ENCODE measurements around the gene NUCKS1. TPM values are rescaled to one million over a fixed set of nuclear protein-coding genes. Genes with fewer than 3 reads are reported as not detected.

Gene NUCKS1
- total RNA-seq, 1 experiment from 2014 or later: 319 TPM

- no TSS peak for BruUV-seq (replicated peaks)
- Histone ChIP-seq H3K4me1 (replicated peaks; ENCODE audit: insufficient read depth) (peaks cover 23% of the 10 kb centered on the region), H3K4me2 (no peak overlapping the region), H2AFZ (no peak overlapping the region), H3K9me3 (ENCODE audit: insufficient read depth, low read depth) (no peaks in the 10 kb centered on the region), H3K27me3 (ENCODE audit: insufficient read depth, low read depth) (no peaks in the 10 kb centered on the region), H3K27ac (no peak overlapping the region), H3K9me2 (ENCODE audit: insufficient read depth) (no peaks in the 10 kb centered on the region), H3K4me3 (no peak overlapping the region), H4K20me1 (ENCODE audit: insufficient read depth) (no peaks in the 10 kb centered on the region), H3K36me3 (ENCODE audit: low read depth) (no peaks in the 10 kb centered on the region), H3F3A (ENCODE audit: insufficient read depth, low read depth) (peaks cover 23% of the 10 kb centered on the region; the same call in 1 of the 2 replicates), H3K79me2 (ENCODE audit: low read depth) (no peaks in the 10 kb centered on the region)
- TF ChIP-seq CTCF (conservative IDR thresholded peaks at IDR 0.05) (no peak), EZH2 (IDR thresholded peaks at IDR 0.05; ENCODE audit: low read depth) (no peak)
- ChIA-PET POLR2A (ENCODE audit: unreplicated experiment) (no interaction called here), CTCF (interaction anchor here (0.6 kb wide), 2 partner anchors 21 to 99 kb away, joined by 4 to 7 read pairs; no protein-coding TSS in a partner anchor)
- DNase-seq: peak in 1 of 2 experiments; percentile 53
- intact Hi-C loops (cut with micrococcal nuclease; ENCODE audit: unreplicated experiment): no loop called here
These were observed 61.6 kb downstream of the NUCKS1 start for GRCh38 chr1:205688171-205689080.

- no peak for TF ChIP-seq EZH2 (IDR thresholded peaks at IDR 0.05; ENCODE audit: low read depth)
- no peak for TF ChIP-seq CTCF (conservative IDR thresholded peaks at IDR 0.05)
- Histone ChIP-seq H3K9me2 (ENCODE audit: insufficient read depth) (no peaks in the 10 kb centered on the region), H3K4me2 (no peak overlapping the region), H3K9me3 (ENCODE audit: insufficient read depth, low read depth) (no peaks in the 10 kb centered on the region), H3K79me2 (ENCODE audit: low read depth) (no peaks in the 10 kb centered on the region), H3K36me3 (ENCODE audit: low read depth) (no peaks in the 10 kb centered on the region), H3K27me3 (ENCODE audit: insufficient read depth, low read depth) (no peaks in the 10 kb centered on the region), H4K20me1 (ENCODE audit: insufficient read depth) (no peaks in the 10 kb centered on the region), H2AFZ (no peak overlapping the region), H3K4me1 (replicated peaks; ENCODE audit: insufficient read depth) (peaks cover 23% of the 10 kb centered on the region), H3K27ac (no peak overlapping the region), H3K4me3 (no peak overlapping the region), H3F3A (ENCODE audit: insufficient read depth, low read depth) (peaks cover 23% of the 10 kb centered on the region; the same call in 1 of the 2 replicates)
- intact Hi-C loops (cut with micrococcal nuclease; ENCODE audit: unreplicated experiment): no loop called here
- POLR2A ChIA-PET (ENCODE audit: unreplicated experiment): no interaction called here
- BruUV-seq (replicated peaks): no TSS peak
- DNase-seq: no peak
- CTCF ChIA-PET: interaction anchor here (0.6 kb wide), 1 partner anchor 27 kb away, joined by 4 read pairs; no protein-coding TSS in a partner anchor
These were observed 62.7 kb downstream of the NUCKS1 start for GRCh38 chr1:205687242-205687641.

- ChIA-PET POLR2A (ENCODE audit: unreplicated experiment) (no interaction called here), CTCF (no interaction called here)
- H3K4me1 ChIP-seq (replicated peaks; ENCODE audit: insufficient read depth): peaks cover 37% of the 10 kb centered on the region
- peaks cover 12% of the 10 kb centered on the region for H3F3A ChIP-seq (ENCODE audit: insufficient read depth, low read depth)
- H3K79me2 ChIP-seq (ENCODE audit: low read depth): peaks cover 36% of the 10 kb centered on the region
- no peaks in the 10 kb centered on the region for H3K27me3 ChIP-seq (ENCODE audit: insufficient read depth, low read depth)
- H3K4me2 ChIP-seq: peak overlapping the region; percentile 79
- intact Hi-C loops (cut with micrococcal nuclease; ENCODE audit: unreplicated experiment): no loop called here
- H3K27ac ChIP-seq: peak overlapping the region; percentile 45
- H3K9me3 ChIP-seq (ENCODE audit: insufficient read depth, low read depth): no peaks in the 10 kb centered on the region
- no peaks in the 10 kb centered on the region; the same call in 1 of the 2 replicates for H4K20me1 ChIP-seq (ENCODE audit: insufficient read depth)
- peak overlapping the region; percentile 63 for H3K4me3 ChIP-seq
- peak in 1 of 2 experiments; percentile 82 for DNase-seq
- no peak overlapping the region for H2AFZ ChIP-seq
- TF ChIP-seq EZH2 (IDR thresholded peaks at IDR 0.05; ENCODE audit: low read depth) (no peak), CTCF (conservative IDR thresholded peaks at IDR 0.05) (no peak)
- H3K9me2 ChIP-seq (ENCODE audit: insufficient read depth): no peaks in the 10 kb centered on the region
- no peaks in the 10 kb centered on the region for H3K36me3 ChIP-seq (ENCODE audit: low read depth)
- no TSS peak for BruUV-seq (replicated peaks)
These were observed 68.6 kb downstream of the NUCKS1 start for GRCh38 chr1:205681364-205681763.

All from PC-9 (cell line).